Loucy (cell line): ENCODE results near the gene BRIP1.
"Not testable (repeated sequence)": the region's sequence is repeated elsewhere in the genome, so short reads cannot be mapped to it uniquely, and the experiment has no call there.

Experiments used
- H2AFZ ChIP-seq: fragments of 200-600 bp; sonication (generic); 2 replicates; pipeline ENCODE4 v1.6.0; 2016; ENCODE audit warnings: antibody characterized with exemption, mild to moderate bottlenecking, low read length, moderate library complexity
- H3F3A ChIP-seq: fragments of 200-600 bp; 2 replicates; pipeline ENCODE4 v1.6.0; 2016; ENCODE audit warnings: antibody characterized with exemption, low read depth, mild to moderate bottlenecking
- H3K27me3 ChIP-seq: fragments of 200-600 bp; sonication (generic); 2 replicates; pipeline ENCODE4 v1.6.1; 2014; ENCODE audit warnings: low read length, mild to moderate bottlenecking; ENCODE audit not compliant: insufficient read depth, poor library complexity, severe bottlenecking
- H3K36me3 ChIP-seq: fragments of 200-600 bp; sonication (generic); 2 replicates; pipeline ENCODE4 v1.6.1; 2016; ENCODE audit warnings: low read length; ENCODE audit not compliant: insufficient read depth
- H3K4me1 ChIP-seq: fragments of 200-600 bp; sonication (generic); 2 replicates; pipeline ENCODE4 v1.5.1; 2014; ENCODE audit warnings: low read length, mild to moderate bottlenecking; ENCODE audit not compliant: insufficient read depth, poor library complexity, severe bottlenecking
- H3K4me2 ChIP-seq: fragments of 200-600 bp; sonication (generic); 2 replicates; pipeline ENCODE4 v1.6.0; 2014; ENCODE audit warnings: antibody characterized with exemption, low read length, low read depth, mild to moderate bottlenecking; ENCODE audit not compliant: poor library complexity, severe bottlenecking
- H3K4me3 ChIP-seq: fragments of 200-600 bp; sonication (generic); 2 replicates; pipeline ENCODE4 v1.5.1; 2014; ENCODE audit warnings: low read length, mild to moderate bottlenecking, mixed read lengths; ENCODE audit not compliant: poor library complexity, severe bottlenecking
- H3K79me2 ChIP-seq: fragments of 200-600 bp; sonication (generic); 2 replicates; pipeline ENCODE4 v1.6.1; 2014; ENCODE audit warnings: low read length; ENCODE audit not compliant: insufficient read depth
- H3K9ac ChIP-seq: fragments of 200-600 bp; sonication (generic); 2 replicates; pipeline ENCODE4 v1.6.0; 2014; ENCODE audit warnings: mild to moderate bottlenecking, low read depth, low read length, moderate library complexity; ENCODE audit not compliant: poor library complexity, severe bottlenecking
- H3K9me2 ChIP-seq: fragments of 200-600 bp; sonication (generic); replicated peaks from 2 replicates; pipeline ENCODE4 v1.6.1; 2016; ENCODE audit warnings: low read depth, low read length, mixed read lengths
- H3K9me3 ChIP-seq: fragments of 200-600 bp; sonication (generic); 2 replicates; pipeline ENCODE4 v1.6.1; 2014; ENCODE audit warnings: mild to moderate bottlenecking, antibody characterized with exemption, low read length, low read depth; ENCODE audit not compliant: insufficient read depth
- H4K20me1 ChIP-seq: fragments of 200-600 bp; sonication (generic); 2 replicates; pipeline ENCODE4 v1.6.0; 2014; ENCODE audit warnings: antibody characterized with exemption, low read length, mild to moderate bottlenecking; ENCODE audit not compliant: insufficient read depth, poor library complexity, severe bottlenecking
- EZH2phosphoT487 ChIP-seq: fragments of 200-600 bp; IDR thresholded peaks from 2 replicates; pipeline ENCODE4 v1.6.1; 2018; ENCODE audit warnings: antibody characterized with exemption, mild to moderate bottlenecking, moderate library complexity, borderline replicate concordance
- TF ChIP-seq, protein P1 (sequence below): fragments of 200-600 bp; sonication (generic); conservative IDR thresholded peaks from 2 replicates; pipeline ENCODE4 v1.5.1; 2014; ENCODE audit warnings: mild to moderate bottlenecking, antibody characterized with exemption, low read length

BRIP1 gene

DNA sequence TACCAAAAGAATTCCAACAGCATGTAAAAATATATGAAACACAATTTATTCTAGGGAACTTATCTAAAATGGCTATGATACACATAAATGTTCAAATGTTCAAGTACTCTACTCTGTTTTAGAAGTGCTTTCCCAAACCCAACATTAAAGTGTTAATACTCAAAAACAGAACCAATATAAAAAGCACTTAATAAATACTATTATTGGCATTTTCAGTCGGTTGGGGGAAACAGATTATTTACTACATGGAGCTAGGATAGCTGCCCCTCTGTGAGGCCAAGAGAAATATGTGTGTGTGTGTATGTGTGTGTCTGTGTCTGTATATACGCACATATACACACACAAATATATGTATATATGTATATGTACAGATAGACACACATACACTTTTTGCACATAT lies 32.1 kb upstream of the BRIP1 start:
- Histone ChIP-seq H3K4me2 (no peak overlapping the region), H3K36me3 (peaks cover 33% of the 10 kb centered on the region; the same call in 1 of the 2 replicates), H3K27me3 (no peaks in the 10 kb centered on the region), H4K20me1 (no peaks in the 10 kb centered on the region), H3K4me1 (no peaks in the 10 kb centered on the region), H3K4me3 (no peak overlapping the region), H3K9me3 (no peaks in the 10 kb centered on the region), H3K79me2 (no peaks in the 10 kb centered on the region), H3K9ac (no peak overlapping the region), H3K9me2 (no peaks in the 10 kb centered on the region), H2AFZ (no peak overlapping the region), H3F3A (no peaks in the 10 kb centered on the region)
- TF ChIP-seq EZH2phosphoT487, result no peak
- TF ChIP-seq, protein P1, sequence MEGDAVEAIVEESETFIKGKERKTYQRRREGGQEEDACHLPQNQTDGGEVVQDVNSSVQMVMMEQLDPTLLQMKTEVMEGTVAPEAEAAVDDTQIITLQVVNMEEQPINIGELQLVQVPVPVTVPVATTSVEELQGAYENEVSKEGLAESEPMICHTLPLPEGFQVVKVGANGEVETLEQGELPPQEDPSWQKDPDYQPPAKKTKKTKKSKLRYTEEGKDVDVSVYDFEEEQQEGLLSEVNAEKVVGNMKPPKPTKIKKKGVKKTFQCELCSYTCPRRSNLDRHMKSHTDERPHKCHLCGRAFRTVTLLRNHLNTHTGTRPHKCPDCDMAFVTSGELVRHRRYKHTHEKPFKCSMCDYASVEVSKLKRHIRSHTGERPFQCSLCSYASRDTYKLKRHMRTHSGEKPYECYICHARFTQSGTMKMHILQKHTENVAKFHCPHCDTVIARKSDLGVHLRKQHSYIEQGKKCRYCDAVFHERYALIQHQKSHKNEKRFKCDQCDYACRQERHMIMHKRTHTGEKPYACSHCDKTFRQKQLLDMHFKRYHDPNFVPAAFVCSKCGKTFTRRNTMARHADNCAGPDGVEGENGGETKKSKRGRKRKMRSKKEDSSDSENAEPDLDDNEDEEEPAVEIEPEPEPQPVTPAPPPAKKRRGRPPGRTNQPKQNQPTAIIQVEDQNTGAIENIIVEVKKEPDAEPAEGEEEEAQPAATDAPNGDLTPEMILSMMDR, result no peak

- H3K36me3 ChIP-seq, result peaks cover 35% of the 10 kb centered on the region; the same call in 1 of the 2 replicates
- not testable (repeated sequence) for H3K9ac ChIP-seq, H3K4me1 ChIP-seq
These were observed 31.0 kb upstream of the BRIP1 start for GRCh38 chr17:61894310-61894709.

DNA sequence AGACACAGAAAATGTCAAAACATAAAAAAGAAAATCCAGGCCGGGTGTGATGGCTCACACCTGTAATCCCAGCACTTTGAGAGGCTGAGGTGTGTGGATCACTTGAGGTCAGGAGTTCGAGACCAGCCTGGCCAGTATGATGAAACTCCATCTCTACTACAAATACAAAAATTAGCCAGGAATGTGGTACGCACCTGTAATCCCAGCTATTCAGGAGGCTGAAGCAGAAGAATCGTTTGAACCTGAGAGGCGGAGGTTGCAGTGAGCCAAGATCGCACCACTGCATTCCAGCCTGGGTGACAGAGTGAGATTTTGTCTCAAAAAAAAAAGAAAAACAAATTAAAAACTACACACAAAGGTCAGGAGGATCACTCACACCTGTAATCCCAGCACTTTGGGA lies 24.4 kb upstream of the BRIP1 start:
- H3K9ac ChIP-seq, result not testable (repeated sequence)
- H3K36me3 ChIP-seq, result peaks cover 35% of the 10 kb centered on the region; the same call in 1 of the 2 replicates

More at GRCh38 chr17:61894310-61894709, 31.0 kb upstream of the BRIP1 start:
- not testable (repeated sequence) for H3K4me2 ChIP-seq, H3K27me3 ChIP-seq, H3K4me3 ChIP-seq, H3K79me2 ChIP-seq, H2AFZ ChIP-seq, H4K20me1 ChIP-seq, H3K9me2 ChIP-seq, H3K9me3 ChIP-seq, H3F3A ChIP-seq

DNA sequence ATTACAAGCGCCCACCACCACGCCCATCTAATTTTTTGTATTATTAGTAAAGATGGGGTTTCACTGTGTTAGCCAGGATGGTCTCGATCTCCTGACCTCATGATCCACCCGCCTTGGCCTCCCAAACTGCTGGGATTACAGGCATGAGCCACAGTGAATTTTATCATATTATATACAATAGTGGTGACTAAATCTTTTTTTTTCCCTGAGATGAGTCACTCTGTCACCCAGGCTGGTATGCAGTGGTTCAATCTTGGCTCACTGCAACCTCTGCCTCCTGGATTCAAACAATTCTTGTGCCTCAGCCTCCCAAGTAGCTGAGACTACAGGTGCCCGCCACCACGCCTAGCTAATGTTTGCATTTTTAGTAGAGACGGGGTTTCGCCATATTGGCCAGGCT lies 22.5 kb upstream of the BRIP1 start:
- H3K36me3 ChIP-seq, result peaks cover 36% of the 10 kb centered on the region; the same call in 1 of the 2 replicates
- H3K4me2 ChIP-seq, H3K4me1 ChIP-seq, H3K4me3 ChIP-seq, H3K79me2 ChIP-seq, H3K9ac ChIP-seq, H4K20me1 ChIP-seq, H3K27me3 ChIP-seq, H3K9me2 ChIP-seq, H2AFZ ChIP-seq, H3F3A ChIP-seq, H3K9me3 ChIP-seq: not testable (repeated sequence)

More for the DNA sequence above, 24.4 kb upstream of the BRIP1 start:
- H3K27me3 ChIP-seq, H3F3A ChIP-seq, H2AFZ ChIP-seq, H3K4me2 ChIP-seq, H3K79me2 ChIP-seq, H3K9me3 ChIP-seq, H3K4me3 ChIP-seq, H4K20me1 ChIP-seq, H3K9me2 ChIP-seq, H3K4me1 ChIP-seq: not testable (repeated sequence)

DNA sequence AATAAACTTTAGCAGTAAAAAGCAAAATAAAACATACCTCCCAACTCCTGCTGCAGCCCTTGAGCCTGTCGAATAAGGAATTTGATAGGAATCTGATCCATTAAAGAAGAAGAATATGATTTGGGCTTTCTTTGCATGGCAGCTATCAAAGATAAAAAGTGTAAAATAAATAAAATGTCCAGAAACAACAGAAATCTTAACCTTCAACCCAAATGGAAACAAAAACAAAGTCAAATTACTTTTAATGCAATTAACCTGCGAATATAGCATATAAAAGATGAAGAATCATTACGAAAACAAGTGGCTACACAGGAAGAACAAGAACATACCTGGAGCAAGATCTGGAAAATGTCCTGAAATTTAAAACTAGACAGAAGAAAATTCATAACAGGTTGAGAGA lies 21.5 kb upstream of the BRIP1 start:
- Histone ChIP-seq H2AFZ (no peak overlapping the region), H3F3A (no peaks in the 10 kb centered on the region), H3K4me1 (no peaks in the 10 kb centered on the region), H3K9me3 (no peaks in the 10 kb centered on the region), H3K9ac (no peak overlapping the region), H3K27me3 (no peaks in the 10 kb centered on the region), H3K9me2 (no peaks in the 10 kb centered on the region), H3K4me2 (no peak overlapping the region), H3K4me3 (no peak overlapping the region), H4K20me1 (no peaks in the 10 kb centered on the region), H3K79me2 (no peaks in the 10 kb centered on the region), H3K36me3 (peaks cover 44% of the 10 kb centered on the region; the same call in 1 of the 2 replicates)
- TF ChIP-seq, protein P1, result no peak
- no peak for TF ChIP-seq EZH2phosphoT487
